Embryonic facial prominence (tissue), 1 donor: Measurements from ENCODE around the gene TTC9B.
"Not testable (repeated sequence)": the region's sequence is repeated elsewhere in the genome, so short reads cannot be mapped to it uniquely, and the experiment has no call there.

Experiments
- DNase-seq: peaks from one replicate; pipeline ENCODE4 v3.0.0-alpha.2; 2016; ENCODE audit errors: extremely low spot score

Gene TTC9B

GRCh38 chr19:40232949-40233810, 15.0 kb upstream of the TTC9B start:
- DNase-seq = no peak

DNA sequence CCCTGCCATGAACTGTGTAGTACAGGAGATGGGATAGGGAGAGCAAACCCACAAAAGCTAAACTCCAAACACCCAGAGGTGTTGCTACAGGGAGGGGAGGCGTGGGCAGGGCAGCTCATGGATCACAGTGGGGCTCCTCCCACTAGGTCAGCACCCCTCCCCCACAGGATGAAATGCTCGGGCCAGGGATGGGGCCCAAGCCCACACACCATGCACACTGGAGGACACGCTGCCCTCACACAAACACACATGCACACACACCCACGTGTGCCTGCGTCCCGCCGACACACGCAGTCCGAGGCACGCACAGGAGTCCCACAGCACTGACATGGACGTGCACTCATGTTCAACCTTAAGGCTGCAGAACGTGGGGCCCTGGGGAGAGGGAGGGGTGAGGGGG, 14.3 kb upstream of the TTC9B start:
- DNase-seq = no peak

- no peak for DNase-seq
Measured at GRCh38 chr19:40231544-40232424, 13.6 kb upstream of the TTC9B start.

DNA sequence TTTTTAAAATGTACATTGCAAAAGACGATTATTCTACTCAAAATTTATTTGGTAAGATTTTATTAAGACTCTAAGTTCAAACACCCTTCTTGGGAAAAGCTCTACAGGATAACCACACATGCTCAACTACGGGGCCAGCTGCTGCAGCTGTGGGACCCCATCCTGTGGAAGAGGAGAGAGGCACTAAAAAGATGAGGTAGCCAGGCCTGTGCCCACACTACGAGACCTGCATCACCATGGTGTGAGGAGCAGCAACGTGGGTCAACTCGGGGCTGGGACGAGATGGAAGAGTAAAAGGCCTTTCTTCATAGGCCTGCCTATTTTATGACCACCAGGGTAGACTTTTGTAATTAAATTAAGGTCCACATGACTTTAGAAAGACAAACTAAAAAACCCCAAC, 12.9 kb upstream of the TTC9B start:
- no peak for DNase-seq

DNA sequence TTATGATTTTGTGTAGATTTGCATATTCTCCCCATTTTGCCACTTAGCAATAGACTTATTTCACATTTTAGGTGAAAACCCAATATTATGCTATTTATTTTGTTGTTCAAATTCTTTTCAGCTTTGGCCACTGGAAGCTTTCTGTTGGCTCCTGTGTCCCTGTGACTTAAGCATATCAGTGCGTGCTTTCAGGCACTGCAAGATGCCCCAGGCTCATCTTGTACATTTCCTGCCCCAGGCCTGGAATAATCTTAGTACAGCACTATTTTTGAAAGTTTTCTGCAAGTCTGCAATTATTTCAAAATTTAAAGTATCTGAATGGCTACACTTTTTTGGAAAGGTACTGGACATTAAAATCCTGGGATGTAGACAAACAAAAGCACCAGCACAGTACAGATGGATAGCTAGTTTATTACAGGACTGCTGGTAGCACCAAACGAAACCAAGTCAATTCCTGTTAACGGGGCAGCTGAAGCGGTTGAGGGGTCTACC, 11.8 kb upstream of the TTC9B start:
- DNase-seq = no peak

DNA sequence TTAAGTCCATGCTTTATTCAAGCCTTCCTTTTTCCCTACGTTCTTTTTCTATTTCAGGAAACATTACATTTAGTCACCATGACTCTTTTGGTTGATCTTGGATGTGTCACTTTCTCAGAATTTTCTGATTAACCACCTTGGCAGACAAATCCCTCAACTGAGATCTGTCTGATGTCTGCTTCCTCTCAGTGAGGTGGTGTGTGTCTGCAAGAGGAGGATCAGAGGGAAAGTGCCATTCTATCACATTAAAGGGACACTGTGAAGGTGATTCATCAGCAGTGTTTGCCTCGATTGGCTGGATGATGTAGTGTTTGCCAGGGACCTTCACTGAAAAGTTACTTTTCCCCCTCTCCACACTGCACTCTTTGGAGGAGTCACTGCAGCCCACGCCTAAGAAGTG, 11.3 kb upstream of the TTC9B start:
- DNase-seq = no peak

GRCh38 chr19:40228863-40229262, 10.7 kb upstream of the TTC9B start:
- no peak for DNase-seq

- no peak for DNase-seq
Measured at GRCh38 chr19:40228346-40228745, 10.2 kb upstream of the TTC9B start.

DNA sequence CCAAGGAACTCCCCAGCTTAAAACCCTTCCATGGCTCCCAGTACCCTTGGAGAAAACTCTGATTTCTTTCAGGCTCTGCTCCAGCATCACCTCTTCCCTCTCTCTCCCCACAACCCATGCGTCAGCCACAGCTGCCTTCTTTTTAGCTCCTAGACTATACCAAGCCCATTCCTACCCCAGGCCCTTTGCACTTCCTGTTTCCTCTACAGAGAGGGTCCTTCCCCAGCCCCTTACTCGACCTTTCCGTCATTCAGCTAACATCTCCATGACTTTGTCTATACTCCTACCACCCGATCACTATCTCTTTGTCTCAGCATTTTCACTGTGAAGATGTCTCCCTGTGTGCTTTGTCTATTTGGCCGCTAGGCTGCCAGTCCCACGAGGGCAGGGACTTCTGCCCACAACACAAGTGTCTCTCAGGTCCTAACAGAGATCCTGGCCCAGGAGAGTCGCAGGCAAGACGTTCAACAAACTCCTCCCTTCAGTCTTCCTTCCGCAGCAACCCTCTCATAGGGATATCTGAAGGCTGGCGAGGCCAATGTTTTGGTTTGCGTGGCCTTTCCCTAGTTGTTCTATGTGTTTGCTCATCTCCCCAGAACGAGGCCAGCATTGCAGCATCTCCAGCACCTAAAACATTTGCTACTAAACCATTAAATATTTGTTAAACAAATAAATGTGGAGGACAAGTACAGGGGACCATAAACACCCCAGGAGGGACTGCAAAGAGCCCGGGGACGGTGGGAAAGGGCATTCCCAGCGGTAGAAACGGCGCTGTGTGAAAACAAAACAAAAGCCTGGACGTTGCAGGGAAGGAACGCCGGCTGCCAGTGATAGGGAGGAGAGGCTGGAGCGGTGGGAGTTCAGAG, 7.5 kb upstream of the TTC9B start:
- DNase-seq = no peak

DNA sequence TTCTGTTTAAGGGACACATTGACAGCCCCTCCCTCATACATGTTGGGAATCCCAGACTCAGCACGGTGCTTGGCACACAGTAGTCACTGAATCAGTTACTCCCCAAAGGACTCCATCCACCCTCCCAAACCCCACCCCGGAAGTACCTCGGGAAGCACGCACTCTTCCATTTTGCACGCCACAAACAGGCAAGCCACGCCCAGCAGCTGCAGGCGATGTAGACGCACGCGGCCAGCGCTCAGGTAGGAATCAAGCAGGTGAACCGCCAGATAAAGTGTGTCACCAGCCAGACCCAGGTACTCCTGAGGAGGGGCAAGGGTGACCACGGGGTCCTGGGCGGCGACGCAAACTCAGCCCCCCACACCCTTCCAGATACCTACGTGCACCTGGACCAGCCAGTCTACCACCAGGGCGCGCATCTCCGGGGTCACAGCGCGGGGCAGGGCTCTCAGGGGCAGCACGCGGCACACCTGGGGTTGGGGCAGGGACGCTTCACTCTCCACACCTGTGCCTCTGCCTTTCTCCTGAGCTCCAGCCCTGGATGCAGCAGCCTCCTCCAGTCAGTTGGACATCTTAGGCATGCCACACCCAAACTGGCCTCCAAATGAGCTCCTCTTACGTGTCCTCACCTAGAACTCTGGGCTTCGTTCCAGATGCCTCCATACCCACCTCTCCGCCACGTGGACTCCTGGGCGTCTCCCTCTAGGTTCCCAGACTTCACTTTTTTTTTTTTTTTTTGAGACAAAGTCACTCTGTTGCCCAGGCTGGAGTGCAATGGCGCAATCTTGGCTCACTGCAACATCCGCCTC, 6.4 kb upstream of the TTC9B start:
- no peak for DNase-seq

- no peak for DNase-seq
Measured at GRCh38 chr19:40223135-40223822, 5.1 kb upstream of the TTC9B start.

- no peak for DNase-seq
Measured at GRCh38 chr19:40221858-40222619, 3.9 kb upstream of the TTC9B start.

- no peak for DNase-seq
Measured at GRCh38 chr19:40220674-40221073, 2.5 kb upstream of the TTC9B start.

- DNase-seq = no peak
Measured at GRCh38 chr19:40219721-40220276, 1.6 kb upstream of the TTC9B start.

GRCh38 chr19:40219029-40219428, 845 bp upstream of the TTC9B start:
- not testable (repeated sequence) for DNase-seq

DNA sequence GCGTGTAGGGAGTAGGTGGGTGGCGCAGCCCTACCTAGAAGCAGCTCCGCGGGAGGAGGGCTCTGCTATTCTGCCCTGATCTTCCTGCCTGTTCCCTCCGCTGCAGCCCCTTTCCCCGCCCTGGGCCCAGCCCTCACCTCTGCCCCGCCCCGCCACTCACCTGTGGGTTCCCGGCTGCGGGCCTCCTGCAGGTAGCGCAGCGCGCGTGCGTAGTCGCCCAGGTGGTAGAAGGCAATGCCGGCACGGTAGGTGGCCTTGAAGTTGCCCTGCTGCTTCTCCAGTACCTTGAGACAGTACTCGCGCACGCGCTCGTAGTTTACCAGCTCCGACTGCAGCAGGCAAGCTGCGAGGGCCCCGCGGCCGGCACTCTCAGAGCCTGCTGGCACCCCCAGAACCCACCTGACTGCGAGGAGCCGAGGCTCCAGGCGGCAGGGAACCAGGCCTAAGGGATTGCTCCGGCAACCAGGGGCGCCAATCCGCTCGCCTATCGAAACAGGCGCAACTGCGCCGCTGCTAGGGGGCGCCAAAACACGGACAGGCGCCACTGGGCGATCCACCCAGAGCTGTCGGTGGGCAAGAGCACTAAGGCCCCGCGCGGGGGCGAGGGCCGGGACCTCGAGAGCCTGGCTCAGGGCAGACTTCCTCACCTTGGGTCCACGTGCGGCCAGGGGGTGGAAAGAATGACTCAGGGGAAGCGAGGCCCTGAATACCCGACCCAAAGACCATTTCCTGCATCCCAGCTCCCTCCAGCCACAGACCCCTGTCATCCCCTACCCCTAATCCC, 965 bp downstream of the TTC9B start:
- no peak for DNase-seq

- DNase-seq = no peak
Measured at GRCh38 chr19:40216777-40217026, 1.5 kb downstream of the TTC9B start.

GRCh38 chr19:40216013-40216776, 2.0 kb downstream of the TTC9B start:
- no peak for DNase-seq
